NCI-H2029 (cell line): Measurements from ENCODE around the gene RNF217.
"Not testable (repeated sequence)": the region's sequence is repeated elsewhere in the genome, so short reads cannot be mapped to it uniquely, and the experiment has no call there.

ENCODE experiments used
- DNase-seq: peaks from one replicate; lab custom pipeline; 2025; lab: John Stamatoyannopoulos, UW

Gene RNF217

DNA sequence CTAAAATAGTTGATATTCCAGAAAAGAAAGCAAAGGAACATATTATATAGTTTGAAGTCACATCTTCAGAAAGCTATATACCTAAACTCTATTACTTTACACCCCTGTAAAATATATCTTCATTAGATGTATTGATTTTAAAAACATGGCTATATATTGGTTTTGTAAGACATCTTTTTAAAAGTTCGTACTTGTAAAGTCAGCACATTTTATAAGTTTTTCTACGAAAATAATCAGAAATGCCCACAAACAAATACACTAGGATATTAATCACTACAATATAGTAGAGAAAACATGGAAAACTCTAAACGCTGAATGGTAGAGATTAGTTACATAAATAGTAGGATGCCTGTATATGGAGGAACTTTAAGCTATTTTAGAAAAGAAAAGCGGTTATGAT, 52.9 kb downstream of the RNF217 start:
- DNase-seq, result no peak

DNA sequence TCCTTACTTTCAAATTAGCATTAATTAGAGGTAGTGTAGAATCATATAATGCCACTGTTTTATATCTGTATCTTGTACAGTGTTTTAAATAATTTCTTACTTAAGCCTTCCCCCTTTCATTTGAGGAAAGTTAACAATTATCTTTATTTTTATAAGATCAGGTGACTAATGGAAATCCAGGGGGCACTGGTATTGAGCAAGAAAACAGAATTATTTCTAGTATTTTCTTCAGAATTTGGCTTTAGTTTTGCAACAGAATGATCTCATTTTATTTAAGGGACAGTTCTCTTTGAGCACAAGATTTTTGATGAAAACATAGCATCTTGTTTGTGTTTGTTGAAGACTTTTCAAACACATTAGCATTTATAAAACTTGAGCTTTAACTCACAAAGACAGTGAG, 55.9 kb downstream of the RNF217 start:
- DNase-seq, result no peak

DNA sequence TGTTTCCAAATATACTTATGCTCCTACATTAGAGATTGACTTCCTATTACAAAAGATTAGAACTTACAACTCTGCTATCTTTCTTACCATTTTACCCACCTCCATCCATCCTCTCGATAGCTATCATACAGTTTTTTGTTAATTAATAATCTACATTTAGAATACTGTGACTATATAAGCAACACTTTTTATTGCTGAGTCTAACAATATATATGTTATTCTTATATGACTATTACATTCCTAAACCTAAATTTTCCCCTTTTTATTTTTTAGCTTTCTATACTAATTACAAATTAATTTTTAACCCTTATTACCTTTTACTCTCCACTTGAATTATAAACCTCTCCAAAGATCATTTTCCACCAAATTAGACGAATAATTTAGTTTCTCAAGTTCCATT, 57.0 kb downstream of the RNF217 start:
- DNase-seq, result no peak

DNA sequence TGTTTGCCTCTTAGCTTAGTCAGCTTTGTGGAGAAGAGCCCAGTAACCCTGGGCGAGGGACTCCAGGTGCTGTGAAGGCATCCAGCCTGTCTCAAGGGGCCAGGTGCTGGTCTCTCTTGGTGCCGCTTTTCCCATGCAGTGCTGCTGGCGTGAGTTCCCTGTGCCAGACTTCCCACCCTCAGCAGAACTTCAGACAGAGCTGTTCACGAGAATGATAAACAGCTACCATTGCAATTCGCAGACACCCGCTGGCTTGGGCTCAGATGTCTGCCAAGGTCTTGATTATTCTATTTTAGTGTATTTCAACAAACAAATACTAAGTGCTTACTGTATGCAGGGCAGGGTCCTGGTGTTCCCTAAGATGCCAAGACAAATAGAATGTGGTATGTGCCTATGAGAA, 57.7 kb downstream of the RNF217 start:
- DNase-seq, result peak; percentile 13

DNA sequence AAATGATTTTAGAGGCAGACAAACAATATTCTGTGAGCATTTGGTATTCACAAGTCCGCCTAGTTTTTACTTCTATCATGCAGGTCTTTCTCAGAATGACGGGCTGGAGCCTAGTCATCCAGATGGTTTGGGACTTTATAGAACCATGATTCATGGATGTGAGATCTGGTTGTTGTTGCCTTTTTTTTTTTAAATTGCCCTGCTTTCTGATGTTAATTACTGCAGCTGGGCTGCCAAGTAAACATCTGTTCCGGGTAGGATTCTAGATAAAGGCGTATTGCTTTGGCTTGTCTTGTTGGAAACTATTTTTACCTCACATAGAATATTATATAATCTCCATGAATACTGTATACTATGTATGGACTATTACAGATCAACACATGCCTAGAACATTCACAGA, 58.1 kb downstream of the RNF217 start:
- no peak for DNase-seq

DNA sequence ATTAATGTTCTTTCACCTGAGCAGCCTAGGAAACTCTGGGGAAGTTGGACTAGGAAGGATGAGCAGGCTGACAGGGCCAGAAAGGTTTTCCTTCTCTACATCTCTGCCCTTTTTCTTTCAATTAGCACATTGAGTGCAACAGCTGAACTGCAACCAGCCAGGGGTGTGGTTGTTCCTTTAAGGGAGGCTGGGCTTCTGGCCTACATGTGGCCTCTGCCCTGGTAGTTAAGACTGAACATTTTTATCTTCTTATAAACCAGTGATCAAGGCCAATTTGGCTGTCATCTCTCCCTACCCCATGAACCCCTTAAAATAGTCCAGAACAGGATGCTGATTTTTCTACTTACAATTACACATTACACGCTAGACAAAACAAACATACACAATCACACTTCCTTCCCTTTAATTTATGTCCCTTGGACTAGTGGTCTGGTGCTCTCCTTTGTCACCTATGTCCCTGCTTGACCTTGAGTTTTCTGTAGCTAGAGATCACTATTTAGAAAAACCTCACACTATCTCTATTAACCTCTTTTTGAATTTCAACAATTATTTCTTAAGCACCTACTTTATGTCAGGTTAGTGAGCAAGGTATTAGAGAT, 60.3 kb downstream of the RNF217 start:
- DNase-seq, result no peak

DNA sequence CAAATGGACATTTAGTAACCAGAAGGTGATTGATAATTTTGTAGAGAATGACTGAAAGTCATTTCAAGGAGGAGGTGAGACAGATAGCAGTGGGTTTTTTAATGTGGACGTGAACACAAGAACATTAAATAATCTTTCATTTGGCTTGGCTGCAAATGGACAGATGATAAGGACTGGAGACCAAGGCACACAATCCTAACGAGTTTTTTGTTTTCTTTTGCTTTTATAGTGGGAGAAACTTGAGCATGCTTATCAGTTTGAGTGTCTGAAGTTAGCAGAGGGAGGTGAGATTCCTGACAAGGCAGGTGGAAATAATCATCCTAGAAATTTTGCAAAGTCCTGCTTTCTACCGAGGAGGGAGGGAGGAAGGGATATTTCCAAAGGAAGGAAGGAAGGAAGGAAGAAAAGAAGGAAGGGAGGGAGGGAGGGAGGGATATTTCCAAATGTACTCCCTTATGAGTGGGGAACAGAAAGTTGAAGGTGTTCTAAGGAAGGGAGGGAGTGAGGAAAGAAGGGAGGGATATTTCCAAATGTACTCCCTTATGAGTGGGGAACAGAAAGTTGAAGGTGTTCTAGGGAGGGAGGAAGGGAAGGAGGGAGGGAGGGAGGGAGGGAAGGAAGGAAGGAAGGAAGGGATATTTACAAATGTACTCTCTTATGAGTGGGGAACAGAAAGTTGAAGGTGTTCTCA, 63.1 kb downstream of the RNF217 start:
- no peak for DNase-seq

DNA sequence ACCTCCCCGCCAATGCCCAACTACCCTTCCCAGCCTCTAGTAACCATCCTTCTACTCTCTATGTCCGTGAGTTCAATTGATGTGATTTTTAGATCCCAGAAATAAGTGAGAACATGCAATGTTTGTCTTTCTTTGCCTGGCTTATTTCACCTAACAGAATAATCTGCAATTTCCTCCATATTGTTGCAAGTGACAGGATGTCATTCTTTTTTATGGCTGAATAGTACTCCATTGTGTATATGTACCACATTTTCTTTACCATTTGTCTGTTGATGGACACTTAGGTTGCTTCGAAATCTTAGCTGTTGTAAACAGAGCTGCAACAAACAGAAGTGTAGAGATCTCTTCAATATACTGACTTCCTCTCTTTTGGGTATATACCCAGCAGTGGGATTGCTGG, 65.0 kb downstream of the RNF217 start:
- no peak for DNase-seq

DNA sequence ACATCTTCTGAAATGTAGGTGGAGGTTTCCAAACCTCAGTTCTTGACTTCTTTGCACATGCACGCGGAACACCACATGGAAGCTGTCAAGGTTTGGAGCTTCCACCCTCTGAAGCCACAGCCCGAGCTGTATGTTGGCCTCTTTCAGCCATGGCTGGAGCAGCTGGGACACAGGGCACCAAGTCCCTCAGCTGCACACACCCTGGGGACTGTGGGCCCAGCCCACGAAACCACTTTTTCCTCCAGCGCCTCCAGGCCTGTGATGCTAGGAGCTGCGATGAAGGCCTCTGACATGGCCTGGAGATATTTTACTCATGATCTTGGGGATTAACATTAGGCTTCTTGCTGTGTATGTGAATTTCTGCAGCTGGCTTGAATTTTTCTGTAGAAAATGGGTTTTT, 68.7 kb downstream of the RNF217 start:
- DNase-seq, result no peak

DNA sequence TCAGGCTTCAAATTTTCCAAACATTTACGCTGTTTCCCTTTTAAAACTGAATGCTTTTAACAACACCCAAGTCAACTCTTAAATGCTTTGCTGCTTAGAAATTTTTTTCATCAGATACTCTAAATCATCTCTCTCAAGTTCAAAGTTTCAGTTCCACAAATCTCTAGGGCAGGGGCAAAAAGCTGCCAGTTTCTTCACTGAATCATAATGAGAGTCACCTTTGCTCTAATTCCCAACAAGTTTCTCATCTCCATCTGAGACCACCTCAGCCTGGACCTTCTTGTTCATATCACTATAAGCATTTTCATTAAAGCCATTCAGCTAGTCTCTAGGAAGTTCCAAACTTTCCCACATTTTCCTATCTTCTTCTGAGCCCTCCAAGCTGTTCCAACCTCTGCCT, 69.1 kb downstream of the RNF217 start:
- DNase-seq, result no peak

DNA sequence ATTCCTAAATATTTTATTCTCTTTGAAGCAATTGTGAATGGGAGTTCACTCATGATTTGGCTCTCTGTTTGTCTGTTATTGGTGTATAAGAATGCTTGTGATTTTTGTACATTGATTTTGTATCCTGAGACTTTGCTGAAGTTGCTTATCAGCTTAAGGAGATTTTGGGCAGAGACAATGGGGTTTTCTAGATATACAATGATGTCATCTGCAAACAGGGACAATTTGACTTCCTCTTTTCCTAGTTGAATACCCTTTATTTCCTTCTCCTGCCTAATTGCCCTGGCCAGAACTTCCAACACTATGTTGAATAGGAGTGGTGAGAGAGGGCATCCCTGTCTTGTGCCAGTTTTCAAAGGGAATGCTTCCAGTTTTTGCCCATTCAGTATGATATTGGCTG, 72.7 kb downstream of the RNF217 start:
- not testable (repeated sequence) for DNase-seq

DNA sequence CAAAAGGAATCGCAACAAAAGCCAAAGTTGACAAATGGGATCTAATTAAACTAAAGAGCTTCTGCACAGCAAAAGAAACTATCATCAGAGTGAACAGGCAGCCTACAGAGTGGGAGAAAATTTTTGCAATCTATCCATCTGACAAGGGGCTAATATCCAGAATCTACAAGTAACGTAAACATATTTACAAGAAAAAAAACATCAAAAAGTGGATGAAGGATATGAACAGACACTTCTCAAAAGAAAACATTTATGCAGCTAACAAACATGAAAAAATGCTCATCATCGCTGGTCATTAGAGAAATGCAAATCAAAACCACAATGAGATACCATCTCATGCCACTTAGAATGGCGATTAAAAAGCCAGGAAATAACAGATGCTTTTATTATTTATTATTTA, 74.2 kb downstream of the RNF217 start:
- not testable (repeated sequence) for DNase-seq

DNA sequence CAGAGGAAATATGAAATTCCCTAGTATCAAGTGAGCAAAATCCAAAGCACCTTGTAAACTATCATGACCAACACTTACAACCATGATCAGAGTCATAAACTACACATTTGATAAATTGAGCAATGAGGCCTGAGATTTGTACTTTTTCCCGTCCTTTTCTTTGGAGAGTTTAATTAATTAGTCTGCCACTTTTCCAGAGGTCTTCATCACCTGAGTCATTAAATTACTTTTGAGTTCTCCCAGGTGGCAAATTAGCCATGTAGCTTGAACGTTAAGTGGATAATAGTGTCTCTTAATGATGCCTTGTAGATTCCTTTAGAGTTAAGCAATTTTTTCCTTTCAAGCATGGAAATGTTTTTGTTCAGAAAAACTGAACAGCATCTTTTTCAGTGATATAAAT, 75.6 kb downstream of the RNF217 start:
- no peak for DNase-seq

DNA sequence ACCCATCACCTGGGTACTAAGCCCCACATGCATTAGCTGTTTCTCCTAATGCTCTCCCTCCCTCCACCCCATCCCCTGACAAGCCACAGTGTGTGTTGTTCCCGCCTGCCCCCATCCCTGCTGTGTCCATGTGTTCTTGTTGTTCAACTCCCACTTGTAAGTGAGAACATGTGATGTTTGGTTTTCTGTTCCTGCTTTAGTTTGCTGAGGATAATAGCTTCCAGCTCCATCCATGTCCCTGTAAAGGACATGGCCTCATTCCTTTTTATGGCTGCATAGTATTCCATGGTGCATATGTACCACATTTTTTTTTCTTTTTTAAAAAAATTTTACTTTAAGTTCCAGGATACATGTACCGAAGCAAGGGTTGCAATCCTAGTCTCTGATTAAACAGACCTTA, 76.7 kb downstream of the RNF217 start:
- DNase-seq, result no peak

DNA sequence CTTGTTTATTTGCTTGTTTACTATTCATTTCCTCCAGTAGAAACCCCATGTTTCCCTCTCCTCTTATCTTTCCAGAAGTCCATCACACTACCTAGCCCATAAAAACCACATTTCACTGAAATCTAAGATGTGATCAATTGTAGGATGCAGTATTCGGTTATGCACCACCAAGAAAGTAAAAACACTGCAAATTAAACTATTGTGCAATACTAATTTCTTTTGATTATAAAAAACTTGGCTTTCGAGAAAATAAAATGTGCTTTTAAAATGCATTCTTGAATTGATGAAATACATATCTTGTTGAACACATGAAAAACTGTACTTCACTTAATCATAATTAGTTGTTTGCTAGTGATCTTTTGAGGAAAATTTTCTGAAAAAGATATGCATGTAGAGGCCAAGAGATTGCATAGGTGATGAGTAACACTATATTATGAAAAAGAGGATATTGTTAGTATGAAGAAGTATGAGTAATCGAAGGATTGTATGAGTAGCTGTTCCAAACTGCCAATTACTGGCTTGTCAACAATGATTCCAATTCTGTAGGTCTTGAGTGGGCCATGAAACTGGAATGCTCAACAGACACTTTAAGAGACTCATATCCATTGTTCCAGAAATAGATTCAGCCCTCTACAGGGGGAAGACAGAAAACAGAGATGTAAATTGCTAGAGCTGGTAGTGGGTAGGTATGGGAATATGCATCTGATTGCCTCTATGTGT, 79.7 kb downstream of the RNF217 start:
- no peak for DNase-seq

DNA sequence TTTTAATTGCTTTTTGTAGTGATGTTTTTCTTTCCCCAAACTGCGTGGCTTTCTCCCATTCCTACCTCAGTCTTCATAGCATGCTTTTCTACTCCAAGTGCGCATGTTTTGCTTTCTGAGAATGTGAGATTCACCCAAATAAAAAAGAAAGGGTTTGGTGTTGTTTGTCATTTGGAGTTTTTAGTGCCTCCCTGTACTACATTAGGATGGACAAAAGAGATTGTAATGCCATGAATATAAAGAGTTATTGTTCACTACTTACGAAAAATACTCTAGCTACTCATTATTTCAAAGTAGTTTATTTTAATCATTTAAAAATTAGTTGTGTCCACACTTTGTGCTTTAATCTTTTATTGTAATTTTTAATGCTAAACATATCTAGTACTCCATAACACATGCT, 81.8 kb downstream of the RNF217 start:
- no peak for DNase-seq

DNA sequence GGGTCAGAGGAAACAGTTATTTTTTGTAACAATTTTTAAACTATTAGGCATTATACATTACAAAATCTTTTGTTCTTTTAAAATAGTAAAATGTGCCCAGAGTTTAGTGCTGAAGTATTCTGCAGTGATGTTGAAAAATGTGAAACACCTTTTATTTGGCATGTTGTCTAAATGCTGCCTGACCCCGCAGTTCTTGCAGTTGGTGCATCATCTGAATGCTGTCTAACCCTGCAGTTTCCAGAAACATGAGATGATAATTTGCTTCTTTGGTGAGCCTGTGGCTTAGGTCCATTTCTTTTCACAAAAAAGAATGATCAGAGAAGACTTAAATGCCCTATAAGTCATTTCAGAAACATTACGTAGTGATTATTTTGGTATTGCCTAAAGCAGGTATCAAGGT, 82.4 kb downstream of the RNF217 start:
- DNase-seq, result no peak

DNA sequence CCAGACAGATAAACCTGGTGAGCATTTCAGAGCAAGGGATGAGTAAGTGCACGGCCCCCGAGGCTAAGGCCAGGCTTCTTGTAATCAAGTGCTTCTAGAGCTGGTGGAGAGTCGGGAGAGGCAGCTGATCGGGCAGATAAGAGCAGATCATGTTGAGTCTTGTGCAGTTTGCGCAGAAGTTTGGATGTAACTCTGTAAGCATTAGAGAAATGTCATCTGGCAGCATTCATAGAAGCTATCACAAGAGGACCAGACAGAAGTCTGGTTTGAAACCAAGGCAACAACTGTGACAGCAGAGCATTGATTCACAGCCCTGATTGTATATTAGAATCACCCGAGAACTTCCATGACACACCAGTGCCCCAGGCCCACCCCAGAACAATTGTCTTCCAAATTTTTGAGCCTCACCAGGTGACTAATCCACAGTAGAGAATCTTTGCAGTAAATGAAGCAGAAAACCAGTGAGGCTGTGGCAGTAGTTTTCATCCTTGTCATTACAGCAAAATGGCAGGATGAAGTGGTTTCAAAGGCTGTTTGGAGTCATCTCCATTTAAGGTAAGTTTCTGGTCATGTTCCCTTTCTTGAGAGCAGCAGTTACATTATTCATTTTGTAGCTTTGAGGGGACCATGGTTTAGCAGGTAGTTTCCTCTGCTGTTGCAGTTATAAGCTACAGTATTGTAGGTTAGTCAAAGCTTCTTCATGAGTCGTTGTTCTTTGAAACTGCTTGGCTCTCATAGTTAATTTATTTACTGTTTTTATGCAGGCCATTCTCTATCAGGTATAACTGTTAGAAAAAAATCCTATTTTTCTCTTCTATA, 84.1 kb downstream of the RNF217 start:
- DNase-seq, result no peak

DNA sequence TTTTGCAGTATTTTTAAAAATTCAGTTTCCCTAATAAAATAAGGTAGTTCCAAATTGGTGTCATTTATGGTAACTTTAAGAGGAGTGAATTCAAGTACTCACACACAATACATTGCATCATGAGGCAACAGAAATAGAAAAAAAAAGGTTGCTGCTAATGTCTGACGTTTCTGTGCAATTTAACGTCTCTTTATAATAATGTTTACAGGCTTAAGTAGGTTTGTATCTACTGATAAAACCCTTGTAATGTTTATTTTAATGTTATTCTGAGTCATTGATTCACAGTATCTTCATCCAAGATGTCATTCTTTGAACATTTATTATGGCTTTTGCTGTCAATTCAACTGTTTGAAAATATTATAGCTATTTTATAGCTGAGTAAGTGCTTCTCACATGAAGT, 86.0 kb downstream of the RNF217 start:
- DNase-seq, result no peak

DNA sequence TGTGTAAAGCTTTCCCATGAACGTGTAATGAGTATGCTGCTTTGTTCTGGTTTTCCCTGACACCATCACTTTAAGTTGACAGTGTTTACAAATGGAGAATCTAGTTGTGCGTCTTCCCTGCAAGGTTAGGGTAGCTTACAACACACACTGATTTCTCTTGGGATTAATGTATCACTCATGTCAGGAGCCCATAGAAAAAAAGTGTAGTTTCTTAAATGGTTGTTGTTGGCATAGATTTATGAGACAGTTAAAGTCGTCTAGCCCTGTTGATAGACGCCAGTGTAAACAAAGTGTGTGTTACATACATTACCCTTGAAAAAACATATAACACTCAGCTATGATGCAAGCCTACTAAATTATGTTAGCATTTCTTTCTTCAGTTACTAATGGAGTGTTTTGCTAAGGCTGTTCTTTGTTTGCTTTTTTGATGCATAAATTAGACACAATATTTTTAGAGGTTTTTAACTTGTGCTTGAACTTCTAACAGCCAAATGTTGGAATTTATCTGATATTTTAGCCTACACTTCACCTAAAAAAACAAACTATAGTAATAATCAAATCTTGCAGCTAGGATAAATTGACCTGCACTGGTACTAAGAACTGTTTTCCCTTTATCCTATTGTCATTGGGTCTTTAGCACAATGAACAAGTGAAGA, 88.6 kb downstream of the RNF217 start:
- DNase-seq, result no peak

DNA sequence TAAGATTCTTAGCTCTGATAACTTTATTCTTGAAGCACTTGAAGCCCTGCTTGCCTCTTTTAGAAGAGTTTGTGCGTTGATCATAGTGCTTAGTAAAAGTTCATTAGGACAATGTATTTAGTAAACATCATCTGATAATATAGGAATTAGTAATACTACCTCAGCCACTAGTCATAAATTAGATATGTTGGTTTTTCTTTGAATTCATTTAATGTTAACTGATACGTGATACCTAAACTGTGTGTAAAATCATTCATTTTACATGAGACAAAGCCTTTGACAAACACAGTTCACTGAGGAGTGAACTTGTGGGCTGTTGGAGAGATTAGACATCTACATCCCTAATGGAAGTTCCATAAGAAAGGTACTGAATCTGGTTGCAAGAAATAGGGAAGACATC, 91.6 kb downstream of the RNF217 start:
- no peak for DNase-seq

DNA sequence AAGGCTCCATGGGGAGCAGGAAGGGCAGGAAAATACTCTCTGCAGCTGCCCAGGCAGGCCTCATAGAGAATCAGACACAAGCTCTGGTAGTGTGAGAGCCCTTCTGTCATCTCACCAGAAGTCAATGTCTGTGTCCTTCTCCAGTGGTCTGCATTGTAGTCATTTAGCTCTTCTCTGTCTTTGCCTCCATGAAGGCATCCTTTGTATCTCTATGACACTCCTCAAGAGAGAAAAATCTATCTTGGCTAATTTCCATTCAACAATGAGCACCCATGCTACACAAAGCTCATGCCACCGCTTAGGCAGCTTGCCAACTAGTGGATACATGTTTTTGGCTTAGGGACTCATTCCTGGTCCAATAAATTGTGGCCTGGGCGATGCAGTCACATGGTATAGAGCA, 92.1 kb downstream of the RNF217 start:
- DNase-seq, result no peak
